ENCODE data around the gene SOD2.
"Not testable (repeated sequence)": the region's sequence is repeated elsewhere in the genome, so short reads cannot be mapped to it uniquely, and the experiment has no call there.

SOD2 gene

DNA sequence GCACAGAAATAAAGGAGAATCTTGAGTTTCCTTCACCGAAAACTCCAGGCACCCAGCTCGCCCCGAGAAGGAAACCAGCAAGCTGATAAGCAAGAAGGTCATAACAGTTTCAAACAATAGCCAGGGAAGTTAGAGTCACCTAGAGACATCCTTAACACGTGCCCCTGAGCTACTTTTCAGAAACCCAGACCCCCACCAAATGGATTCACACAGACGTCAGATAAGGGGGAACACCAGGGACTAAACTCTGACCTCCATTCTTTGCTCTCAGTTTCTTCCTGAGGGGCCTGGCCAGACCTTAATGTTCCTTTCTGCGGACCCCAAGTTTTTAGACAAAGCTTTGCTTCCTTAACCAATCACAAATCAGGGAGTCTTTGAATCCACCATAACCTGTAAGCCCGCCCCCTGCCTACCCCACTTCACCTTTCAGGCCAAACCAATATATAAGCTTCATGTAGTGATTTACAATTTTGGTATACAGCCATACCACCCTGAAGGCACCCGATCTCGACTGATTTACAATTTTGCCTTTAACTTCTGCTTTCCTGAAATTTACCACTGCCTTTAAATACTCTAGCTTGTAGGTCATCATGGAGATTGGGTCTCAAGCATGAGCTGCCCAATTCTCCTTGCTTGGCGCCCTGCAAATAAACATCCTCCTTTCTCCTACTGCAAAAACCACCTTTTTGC lies 11.7 kb downstream of the SOD2 start:
- no peak for DNase-seq

DNA sequence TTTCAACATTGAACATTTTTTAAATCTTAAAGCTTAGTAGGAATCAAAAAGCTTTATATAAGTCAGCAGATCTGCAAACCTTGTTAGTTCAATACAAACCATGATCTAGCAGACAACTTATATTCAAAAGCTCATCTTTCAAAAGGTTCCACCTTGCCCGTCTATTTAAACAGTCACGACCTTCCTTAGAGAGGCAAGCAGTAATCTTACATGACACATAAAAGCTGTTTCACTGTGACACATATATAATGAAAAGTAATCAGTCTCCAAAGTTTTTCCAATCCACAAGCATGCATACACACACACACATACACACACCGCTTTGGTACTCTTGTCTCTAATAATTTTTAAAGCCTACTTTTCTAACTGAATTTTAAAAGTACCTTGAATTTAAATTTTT lies 12.9 kb downstream of the SOD2 start:
- no peak for DNase-seq

DNA sequence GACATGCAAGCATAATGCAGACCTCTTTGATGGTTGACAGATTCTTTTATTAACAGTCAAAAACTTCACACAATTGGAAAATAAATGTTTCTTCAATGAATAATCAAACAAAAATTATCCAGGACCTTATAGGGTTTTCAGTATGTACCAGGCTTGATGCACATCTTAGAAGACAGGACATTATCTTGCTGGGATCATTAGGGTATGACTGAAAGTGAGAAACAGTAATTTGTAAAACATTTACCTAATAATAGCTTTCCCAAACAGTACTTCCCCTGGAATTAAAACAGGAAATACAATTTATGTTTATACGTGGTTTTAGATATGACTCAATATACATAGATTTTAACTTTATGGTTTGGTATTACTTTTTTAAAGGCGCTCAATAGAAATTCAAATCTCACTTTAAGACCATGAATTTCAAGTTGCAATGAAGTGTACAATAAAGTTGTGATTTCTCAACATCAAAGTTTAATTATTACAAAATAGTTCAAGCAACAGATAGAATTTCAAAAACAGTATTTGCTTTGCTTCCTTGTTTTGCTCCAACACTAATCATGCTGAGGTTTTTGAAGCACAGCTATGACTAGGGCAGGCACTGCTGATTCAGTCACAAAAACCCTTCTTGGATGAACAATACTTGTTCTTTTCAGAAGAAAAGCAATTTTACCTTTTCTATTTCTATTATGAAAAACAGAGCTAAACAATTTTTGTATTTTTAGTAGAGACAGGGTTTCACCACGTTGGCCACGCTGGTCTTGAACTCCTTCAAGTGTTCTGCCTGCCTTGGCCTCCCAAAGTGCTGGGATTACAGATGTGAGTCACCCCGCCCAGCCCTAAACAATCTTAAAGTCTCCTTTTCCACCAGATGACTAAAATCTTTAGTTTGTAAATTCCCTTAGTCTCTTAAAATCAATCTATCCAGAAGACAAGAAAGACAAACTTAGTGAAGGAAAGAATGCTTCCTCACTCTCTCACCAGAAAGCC lies 13.7 kb downstream of the SOD2 start:
- no peak for DNase-seq

DNA sequence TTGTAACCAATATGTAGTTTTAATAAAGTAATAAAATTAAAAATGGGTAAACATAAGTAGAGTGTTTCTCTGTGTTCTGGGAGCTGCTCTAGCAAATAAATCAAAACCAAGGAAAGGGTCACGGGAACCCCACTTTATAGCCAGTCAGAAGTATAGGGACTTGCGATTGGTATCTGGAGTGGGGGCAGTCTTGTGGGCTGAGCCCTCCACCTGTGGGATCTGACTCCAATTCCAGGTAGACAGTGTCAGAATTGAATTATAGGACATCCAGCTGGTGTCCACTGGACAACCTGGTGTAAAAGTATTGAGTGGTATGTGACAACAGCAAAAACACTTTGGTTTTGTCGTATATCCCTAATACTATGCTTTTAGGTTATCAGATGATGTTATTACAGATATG lies 14.5 kb downstream of the SOD2 start:
- DNase-seq, result no peak

DNA sequence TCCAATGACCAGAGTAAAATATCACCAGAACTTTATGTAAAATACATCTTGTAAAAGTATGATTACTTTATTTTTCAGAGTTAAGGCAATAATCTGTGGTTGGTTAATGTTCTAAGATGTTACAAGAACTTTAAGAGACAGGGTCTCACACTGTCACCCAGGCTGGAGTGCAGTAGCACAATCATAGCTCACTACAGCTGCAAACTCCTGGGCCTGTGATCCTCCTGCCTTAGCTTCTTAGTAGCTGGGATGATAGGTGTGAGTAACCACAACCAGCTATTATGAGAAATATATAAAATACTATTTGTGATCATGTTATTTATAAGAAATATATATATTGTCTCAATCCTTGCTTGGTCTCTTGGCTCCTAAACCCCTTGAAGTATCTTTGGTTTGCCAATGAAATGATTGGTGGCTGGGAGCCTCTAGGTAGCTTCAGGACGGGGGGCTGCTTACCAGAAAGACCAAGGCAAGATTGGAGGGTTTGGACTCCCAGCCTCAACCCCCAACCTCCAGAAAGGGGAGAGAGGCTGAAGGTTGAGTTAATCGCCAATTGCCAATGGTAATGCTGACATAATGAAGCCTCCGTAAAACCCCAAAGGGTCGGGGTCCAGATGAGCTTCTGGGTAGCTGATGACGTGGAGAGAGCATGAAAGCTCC lies 15.4 kb downstream of the SOD2 start:
- DNase-seq, result no peak

DNA sequence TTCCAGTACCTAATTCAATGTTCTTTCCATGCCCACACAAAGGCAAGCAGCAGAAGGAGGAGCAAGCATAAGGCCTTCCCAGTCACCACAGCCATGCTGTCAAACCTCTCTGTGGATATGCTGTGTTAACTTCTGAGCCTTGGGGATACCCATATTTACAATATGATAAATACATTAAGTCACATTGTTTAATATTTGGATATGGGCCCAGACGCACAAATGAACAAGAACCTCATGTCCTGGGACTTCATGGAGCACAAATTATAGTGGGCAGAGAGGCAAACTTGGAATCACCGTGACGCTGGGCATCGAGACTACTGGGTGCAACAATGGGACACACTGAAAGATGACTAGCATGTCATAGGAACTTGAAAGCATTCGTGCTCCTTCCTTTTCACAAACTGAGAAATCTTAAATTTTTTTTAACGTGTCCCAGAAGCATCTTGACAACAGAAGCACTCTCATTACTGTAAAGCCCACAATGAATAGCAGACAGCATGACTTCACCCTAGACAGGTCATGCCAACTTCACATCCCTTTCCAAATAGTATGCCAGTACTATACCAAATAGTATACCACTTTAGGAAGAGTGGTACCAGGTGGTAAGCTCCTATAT lies 16.0 kb downstream of the SOD2 start:
- no peak for DNase-seq

DNA sequence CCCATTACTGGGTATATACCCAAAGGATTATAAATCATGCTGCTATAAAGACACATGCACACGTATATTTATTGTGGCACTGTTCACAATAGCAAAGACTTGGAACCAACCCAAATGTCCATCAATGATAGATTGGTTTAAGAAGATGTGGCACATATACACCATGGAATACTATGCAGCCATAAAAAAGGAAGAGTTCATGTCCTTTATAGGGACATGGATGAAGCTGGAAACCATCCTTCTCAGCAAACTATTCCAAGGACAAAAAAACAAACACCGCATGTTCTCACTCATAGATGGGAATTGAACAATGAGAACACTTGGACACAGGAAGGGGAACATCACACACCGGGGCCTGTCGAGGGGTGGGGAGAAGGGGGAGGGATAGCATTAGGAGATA lies 16.8 kb downstream of the SOD2 start:
- DNase-seq, result not testable (repeated sequence)

DNA sequence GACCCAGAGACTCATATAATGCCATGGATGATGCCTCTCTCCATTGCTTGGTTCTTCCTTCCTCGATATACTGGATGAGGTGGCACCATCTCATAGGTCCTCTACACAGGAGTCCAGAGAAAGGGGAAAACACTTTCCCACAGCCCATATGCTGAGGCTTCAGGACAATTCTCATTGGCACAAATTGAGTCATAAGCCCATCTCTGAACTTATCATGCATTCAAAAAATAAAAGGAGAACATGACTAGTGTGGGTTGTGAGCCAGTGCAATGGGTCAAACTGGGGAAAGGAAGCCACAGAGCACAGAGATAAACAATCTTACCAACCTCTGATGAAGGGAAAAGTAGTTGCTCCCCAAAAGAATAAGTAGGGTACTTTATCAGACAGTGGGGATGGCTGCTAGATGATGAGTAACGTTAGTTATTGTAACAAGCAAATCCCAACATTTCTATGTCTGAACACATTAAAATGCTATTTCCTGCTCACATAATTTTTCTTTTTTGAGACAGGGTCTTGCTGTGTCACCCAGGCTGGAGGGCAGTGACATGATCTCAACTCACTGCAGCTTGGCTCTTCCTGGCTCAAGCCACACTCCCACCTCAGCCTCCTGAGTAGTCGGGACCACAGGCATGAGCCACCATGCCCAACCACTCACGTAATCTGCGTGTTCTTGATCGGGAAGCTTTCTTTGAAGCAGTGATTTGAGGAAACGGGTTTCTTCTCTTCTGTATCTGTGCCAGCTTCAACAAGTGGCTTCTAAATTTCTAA lies 27.0 kb downstream of the SOD2 start:
- no peak for DNase-seq

DNA sequence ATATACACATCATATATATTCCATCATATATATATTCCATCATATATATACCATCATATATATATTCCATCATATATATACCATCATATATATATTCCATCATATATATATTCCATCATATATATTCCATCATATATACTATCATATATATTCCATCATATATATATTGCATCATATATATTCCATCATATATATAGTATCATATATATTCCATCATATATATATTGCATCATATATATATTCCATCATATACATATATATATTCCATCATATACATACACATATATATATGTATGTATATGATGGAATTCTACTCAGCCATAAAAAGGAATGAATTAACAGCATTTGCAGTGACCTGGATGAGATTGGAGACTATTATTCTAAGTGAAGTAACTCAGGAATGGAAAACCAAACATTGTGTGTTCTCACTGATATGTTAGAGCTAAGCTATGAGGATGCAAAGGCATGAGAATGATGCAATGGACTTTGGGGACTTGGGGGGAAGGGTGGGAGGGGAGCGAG lies 29.6 kb downstream of the SOD2 start:
- DNase-seq, result not testable (repeated sequence)

DNA sequence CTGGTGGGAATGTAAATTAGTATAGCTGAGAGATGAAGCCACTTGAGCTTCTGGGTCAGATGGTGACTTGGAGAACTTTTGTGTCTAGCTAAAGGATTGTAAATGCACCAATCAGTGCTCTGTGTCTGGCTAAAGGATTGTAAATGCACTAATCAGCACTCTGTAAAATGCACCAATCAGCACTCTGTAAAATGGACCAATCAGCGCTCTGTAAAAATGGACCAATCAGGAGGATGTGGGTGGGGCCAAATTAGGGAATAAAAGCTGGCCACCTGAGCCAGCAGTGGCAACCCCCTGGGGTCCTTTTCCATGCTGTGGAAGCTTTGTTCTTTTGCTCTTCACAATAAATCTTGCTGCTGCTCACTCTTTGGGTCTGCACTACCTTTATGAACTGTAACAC lies 31.1 kb downstream of the SOD2 start:
- not testable (repeated sequence) for DNase-seq

DNA sequence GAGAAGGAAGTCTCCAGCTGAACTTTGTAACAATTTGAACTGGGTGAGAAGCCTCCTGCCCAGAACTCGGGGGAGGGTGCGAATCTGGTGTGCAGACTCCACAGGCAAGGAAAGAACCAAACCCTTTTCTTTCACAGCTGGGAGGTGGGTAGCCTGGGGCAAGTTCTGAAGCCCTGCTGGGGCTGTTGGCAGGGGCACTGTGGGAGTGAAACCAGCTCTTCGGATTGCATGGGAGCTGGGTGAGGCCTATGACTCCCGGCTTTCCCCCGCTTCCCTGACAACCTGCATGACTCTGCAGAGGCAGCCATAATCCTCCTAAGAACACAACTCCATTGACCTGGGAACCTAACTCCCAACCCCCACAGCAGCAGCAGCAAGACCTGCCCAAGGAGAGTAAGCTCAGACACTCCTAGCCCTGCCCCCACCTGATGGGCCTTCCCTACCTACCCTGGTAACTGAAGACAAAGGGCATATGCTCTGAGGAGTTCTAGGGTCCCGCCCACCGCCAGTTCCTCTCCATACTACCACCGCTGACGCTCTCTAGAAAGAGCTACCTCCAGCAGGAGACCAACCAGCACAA lies 37.5 kb downstream of the SOD2 start:
- no peak for DNase-seq

DNA sequence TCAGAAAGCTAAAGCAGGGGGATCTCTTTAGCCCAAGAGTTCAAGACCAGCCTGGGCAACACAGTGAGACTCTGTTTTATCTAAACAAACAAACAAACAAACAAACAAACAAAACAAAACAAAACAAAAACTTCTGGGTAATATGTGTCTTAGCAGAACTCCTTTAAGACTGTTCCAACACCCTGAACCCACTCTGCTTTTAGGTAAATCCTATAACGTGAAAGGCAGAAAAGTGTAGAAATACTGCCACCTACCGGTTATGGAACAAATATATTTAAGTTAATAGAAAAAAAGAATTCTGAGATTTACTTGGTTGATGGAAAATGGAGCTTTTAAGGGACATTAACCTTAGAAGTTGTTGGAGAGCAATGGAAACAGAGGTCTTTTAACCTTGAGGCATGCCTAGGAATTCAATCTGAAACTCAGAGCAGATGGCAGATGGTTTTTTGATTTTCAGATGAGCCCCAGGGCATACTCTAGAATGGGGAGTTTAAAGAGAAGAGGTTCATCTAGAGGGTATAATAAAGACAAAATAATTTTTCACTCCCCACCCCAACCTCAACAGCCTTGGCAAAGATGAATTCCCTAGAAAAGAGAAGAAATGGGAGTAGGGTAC lies 38.5 kb downstream of the SOD2 start:
- DNase-seq, result peak; percentile 63

DNA sequence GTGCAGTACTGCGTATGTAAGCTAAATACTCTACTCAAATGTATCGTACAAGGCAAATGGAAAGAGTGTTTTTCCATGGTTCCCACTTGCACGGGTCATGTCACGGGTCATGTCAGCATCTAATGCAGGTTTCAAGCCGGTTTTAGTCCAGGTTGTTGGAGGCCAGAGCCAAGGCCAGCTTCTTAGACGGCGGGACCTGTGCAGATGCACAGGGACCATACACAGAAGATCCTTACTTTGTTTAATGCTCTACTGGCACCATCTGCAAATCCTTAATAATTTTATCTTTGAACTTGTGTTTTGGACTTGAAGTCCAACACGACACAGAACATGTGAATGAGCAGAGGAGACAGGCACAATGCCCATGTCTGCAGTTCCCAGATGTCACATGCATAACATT lies 42.7 kb downstream of the SOD2 start:
- DNase-seq, result no peak

DNA sequence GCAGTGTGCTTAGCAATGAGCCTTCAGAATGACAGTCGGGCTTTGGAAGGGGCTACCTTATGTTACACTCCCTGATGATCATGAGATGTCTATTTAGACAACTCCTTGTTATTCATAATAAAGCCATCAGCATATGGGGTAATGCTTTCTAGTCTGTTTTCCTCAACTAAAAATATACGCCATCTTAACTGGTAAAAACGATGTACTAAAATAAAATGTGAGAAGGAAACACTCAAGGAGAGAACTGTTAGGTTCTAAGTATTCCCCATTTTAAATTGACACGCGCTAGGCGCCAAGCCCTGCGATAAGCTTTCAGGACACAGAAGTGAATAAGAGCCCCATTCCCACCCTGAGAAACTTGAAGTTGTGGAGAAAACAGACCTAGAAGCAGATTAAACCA lies 43.6 kb downstream of the SOD2 start:
- no peak for DNase-seq

DNA sequence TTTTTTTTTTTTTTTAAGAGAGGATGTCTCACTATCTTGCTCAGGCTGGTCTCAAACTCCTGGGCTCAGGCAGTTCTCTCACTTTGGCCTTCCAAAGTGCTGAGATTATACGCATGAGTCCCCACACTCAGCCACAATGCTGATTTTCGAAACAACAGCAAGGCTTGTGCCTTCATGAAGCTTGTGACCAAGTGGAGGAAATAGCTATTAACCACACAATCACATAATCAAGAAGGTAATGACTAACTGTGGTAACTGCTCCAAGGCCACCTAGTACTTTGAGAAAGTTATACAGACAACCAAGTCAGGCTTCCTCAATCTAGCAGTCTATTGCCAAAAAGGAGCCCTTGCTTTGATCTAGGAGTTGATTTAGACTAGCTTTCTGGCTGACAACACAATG lies 46.3 kb downstream of the SOD2 start:
- no peak for DNase-seq

DNA sequence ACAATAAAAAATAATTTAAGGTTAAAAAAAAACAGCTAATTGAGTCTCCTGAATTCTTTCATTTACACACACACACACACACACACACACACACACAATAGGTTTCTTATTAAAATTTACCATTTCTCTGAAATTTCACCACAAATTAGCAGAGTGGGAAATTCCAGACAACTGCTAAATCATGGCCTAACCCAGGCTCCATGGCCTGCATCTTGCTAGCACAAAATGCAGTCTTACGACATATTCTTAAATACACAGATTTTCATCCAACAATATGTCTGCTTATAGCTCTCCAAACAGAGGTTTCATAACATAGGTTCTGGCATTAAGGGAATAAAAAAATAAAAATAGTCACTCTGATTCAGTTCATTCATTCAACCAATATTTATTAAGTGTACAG lies 46.9 kb downstream of the SOD2 start:
- DNase-seq, result no peak

DNA sequence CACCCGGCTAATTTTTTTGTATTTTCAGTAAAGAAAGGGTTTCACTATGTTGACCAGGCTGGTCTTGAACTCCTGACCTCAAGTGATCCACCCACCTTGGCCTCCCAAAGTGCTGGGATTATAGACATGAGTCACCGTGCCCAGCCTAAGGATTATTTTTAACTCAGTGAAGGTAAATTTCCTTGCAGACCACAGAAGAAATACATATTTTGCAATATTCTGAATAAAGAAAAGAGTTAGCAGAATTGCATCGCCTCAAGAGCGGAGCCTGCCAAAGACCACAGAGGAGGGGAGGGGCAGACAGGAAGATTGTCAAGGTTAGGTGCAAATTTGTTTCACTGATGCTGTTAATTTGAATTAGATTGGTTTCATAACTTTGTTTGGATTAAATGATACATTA lies 47.4 kb downstream of the SOD2 start:
- no peak for DNase-seq
